Measurements from ENCODE around the gene TIMP2.

- TF ChIP-seq, protein P1, sequence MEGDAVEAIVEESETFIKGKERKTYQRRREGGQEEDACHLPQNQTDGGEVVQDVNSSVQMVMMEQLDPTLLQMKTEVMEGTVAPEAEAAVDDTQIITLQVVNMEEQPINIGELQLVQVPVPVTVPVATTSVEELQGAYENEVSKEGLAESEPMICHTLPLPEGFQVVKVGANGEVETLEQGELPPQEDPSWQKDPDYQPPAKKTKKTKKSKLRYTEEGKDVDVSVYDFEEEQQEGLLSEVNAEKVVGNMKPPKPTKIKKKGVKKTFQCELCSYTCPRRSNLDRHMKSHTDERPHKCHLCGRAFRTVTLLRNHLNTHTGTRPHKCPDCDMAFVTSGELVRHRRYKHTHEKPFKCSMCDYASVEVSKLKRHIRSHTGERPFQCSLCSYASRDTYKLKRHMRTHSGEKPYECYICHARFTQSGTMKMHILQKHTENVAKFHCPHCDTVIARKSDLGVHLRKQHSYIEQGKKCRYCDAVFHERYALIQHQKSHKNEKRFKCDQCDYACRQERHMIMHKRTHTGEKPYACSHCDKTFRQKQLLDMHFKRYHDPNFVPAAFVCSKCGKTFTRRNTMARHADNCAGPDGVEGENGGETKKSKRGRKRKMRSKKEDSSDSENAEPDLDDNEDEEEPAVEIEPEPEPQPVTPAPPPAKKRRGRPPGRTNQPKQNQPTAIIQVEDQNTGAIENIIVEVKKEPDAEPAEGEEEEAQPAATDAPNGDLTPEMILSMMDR (IDR thresholded peaks at IDR 0.05 in 2 of 3, conservative IDR thresholded peaks at IDR 0.05 in 1 of 3; ENCODE audit: borderline replicate concordance in 1 of 3, insufficient read depth in 1 of 3, low read depth in 2 of 3, low read length in 2 of 3): no peak
- TF ChIP-seq EGR1 (IDR thresholded peaks at IDR 0.05; ENCODE audit: low read depth) (no peak), SP1 (IDR thresholded peaks at IDR 0.05; ENCODE audit: low read depth) (no peak)
Measured at GRCh38 chr17:78905116-78905515, 20.1 kb downstream of the TIMP2 start.

Measured in HCT116 (cell line).